Panc1 (cell line): Measurements from ENCODE around the gene FRMD1. TPM values are rescaled to one million over a fixed set of nuclear protein-coding genes. Genes with fewer than 3 reads are reported as not detected.

ENCODE experiments used
- ATAC-seq: fragments of 200-7000 bp; cut with Tn5 transposase; 2 replicates; pipeline ENCODE4 v1.9.1; 2020; ENCODE audit warnings: mild to moderate bottlenecking, moderate library complexity
- BruUV-seq: library from RNA; stranded (reverse); fragments of 400-500 nt; replicated peaks from 2 replicates; lab custom pipeline; 2021; lab: Mats Ljungman, UMichigan
- CTCF ChIA-PET: fragments of 300-600 bp; sonication (Branson Sonifier 250); formaldehyde crosslinking; loops from one replicate; lab custom pipeline; 2022; ENCODE audit warnings: antibody characterized with exemption; lab: Charles Lee
- POLR2A ChIA-PET: fragments of 300-600 bp; sonication (Branson Sonifier 250); formaldehyde crosslinking; loops from one replicate; lab custom pipeline; 2022; ENCODE audit warnings: antibody characterized with exemption; lab: Charles Lee
- DNase-seq: peaks from one replicate; pipeline ENCODE4 v3.0.0-alpha.2; 2010; ENCODE audit warnings: low read depth, low spot score
- H3K27ac ChIP-seq: 2 replicates; pipeline ENCODE4 v1.5.1; 2011; ENCODE audit warnings: mild to moderate bottlenecking, low read length, inconsistent platforms
- H3K27me3 ChIP-seq: fragments of 200-500 bp; sonication (Bioruptor generic); 2 replicates; pipeline ENCODE4 v1.6.0; 2014; ENCODE audit warnings: low read length, inconsistent platforms; ENCODE audit not compliant: control insufficient read depth, insufficient read depth
- H3K36me3 ChIP-seq: fragments of 200-500 bp; sonication (Bioruptor generic); 2 replicates; pipeline ENCODE4 v1.5.1; 2014; ENCODE audit warnings: inconsistent platforms, mild to moderate bottlenecking, low read length, moderate library complexity; ENCODE audit not compliant: control insufficient read depth, insufficient read depth
- H3K4me1 ChIP-seq: 2 replicates; pipeline ENCODE4 v1.5.1; 2011; ENCODE audit warnings: inconsistent platforms, mild to moderate bottlenecking, low read length, moderate library complexity; ENCODE audit not compliant: control insufficient read depth, insufficient read depth
- H3K4me3 ChIP-seq, 2 experiments: 2 replicates each; pipeline ENCODE4 v1.5.1; 2011 to 2012; ENCODE audit warnings: low read depth in 2 of 2, low read length in 2 of 2, mild to moderate bottlenecking in 2 of 2, inconsistent platforms in 1 of 2, moderate library complexity in 1 of 2
- H3K9me3 ChIP-seq: fragments of 200-500 bp; sonication (Bioruptor generic); 2 replicates; pipeline ENCODE4 v1.5.1; 2014; ENCODE audit warnings: low read depth, mild to moderate bottlenecking, inconsistent platforms, low read length, moderate library complexity; ENCODE audit not compliant: control insufficient read depth, insufficient read depth
- POLR2AphosphoS5 ChIP-seq: IDR thresholded peaks from 2 replicates; pipeline ENCODE4 v1.6.1; 2012; ENCODE audit warnings: mild to moderate bottlenecking, low read depth, low read length, moderate library complexity
- SIN3A ChIP-seq: IDR thresholded peaks from 2 replicates; pipeline ENCODE4 v1.6.1; 2012; ENCODE audit warnings: low read depth, mild to moderate bottlenecking, low read length, moderate library complexity, borderline replicate concordance; ENCODE audit not compliant: insufficient read depth
- TCF7L2 ChIP-seq: IDR thresholded peaks from 2 replicates; pipeline ENCODE4 v1.6.1; 2011; ENCODE audit warnings: mild to moderate bottlenecking, low read depth, low read length, inconsistent platforms
- in situ Hi-C: cut with HindIII; loops from 2 replicates; pipeline ENCODE4 v1.10.0; 2016; ENCODE audit warnings: low sequenced_read_pairs, low pct_unique_long_range_greater_than_20kb
- intact Hi-C: fragments of 100-400 bp; cut with micrococcal nuclease; formaldehyde crosslinking; loops from one replicate; pipeline ENCODE4 v1.10.0; 2022; ENCODE audit not compliant: unreplicated experiment
- total RNA-seq: library from RNA; stranded (reverse); gene quantifications from one replicate; pipeline ENCODE4 v1.2.1, GENCODE V29; 2021; ENCODE audit not compliant: unreplicated experiment
- TF ChIP-seq, protein P1 (sequence below), 2 experiments: IDR thresholded peaks; 2 replicates each; pipeline ENCODE4 v1.6.1; 2011 to 2012; ENCODE audit warnings: low read depth in 2 of 2, control low read depth in 1 of 2, low read length in 1 of 2, mild to moderate bottlenecking in 1 of 2, moderate library complexity in 1 of 2; ENCODE audit not compliant: insufficient read depth in 1 of 2
- TF ChIP-seq, protein P2 (sequence below): fragments of 450-650 bp; IDR thresholded peaks from 2 replicates; pipeline ENCODE4 v1.5.1; 2017; ENCODE audit warnings: mild to moderate bottlenecking

Gene FRMD1
- total RNA-seq, 1 experiment from 2014 or later, result 0.15 TPM

DNA sequence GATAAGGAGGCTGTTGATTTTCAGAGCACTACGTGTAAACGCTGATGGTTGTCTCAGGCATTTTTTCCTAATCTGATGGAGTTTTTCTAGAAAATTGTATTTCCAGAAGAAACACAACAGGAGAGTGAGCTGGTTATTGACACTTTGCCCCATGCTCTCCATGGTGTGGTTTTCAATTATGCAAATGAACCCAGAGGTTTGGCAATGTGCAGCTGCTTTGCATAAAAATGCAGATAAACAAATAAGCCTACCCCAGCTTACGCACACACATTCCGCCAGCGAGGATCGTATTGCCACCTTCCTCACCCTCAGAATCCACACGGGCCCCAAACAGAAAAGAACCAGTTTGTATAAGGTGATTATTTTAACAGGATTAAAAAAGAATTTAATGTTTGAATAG, 45.1 kb upstream of the FRMD1 start:
- in situ Hi-C loops (no loop called here), intact Hi-C loops (no loop called here)
- no TSS peak for BruUV-seq
- H3K27ac ChIP-seq, result no peak overlapping the region
- ChIA-PET POLR2A (no interaction called here), CTCF (no interaction called here)
- no peaks in the 10 kb centered on the region for H3K9me3 ChIP-seq
- H3K27me3 ChIP-seq, result no peaks in the 10 kb centered on the region
- TF ChIP-seq POLR2AphosphoS5 (no peak), SIN3A (no peak), TCF7L2 (no peak)
- TF ChIP-seq, protein P1, sequence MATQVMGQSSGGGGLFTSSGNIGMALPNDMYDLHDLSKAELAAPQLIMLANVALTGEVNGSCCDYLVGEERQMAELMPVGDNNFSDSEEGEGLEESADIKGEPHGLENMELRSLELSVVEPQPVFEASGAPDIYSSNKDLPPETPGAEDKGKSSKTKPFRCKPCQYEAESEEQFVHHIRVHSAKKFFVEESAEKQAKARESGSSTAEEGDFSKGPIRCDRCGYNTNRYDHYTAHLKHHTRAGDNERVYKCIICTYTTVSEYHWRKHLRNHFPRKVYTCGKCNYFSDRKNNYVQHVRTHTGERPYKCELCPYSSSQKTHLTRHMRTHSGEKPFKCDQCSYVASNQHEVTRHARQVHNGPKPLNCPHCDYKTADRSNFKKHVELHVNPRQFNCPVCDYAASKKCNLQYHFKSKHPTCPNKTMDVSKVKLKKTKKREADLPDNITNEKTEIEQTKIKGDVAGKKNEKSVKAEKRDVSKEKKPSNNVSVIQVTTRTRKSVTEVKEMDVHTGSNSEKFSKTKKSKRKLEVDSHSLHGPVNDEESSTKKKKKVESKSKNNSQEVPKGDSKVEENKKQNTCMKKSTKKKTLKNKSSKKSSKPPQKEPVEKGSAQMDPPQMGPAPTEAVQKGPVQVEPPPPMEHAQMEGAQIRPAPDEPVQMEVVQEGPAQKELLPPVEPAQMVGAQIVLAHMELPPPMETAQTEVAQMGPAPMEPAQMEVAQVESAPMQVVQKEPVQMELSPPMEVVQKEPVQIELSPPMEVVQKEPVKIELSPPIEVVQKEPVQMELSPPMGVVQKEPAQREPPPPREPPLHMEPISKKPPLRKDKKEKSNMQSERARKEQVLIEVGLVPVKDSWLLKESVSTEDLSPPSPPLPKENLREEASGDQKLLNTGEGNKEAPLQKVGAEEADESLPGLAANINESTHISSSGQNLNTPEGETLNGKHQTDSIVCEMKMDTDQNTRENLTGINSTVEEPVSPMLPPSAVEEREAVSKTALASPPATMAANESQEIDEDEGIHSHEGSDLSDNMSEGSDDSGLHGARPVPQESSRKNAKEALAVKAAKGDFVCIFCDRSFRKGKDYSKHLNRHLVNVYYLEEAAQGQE (IDR thresholded peaks at IDR 0.05; ENCODE audit: insufficient read depth in 1 of 2, low read depth in 2 of 2, low read length in 1 of 2), result no peak
- TF ChIP-seq, protein P2, sequence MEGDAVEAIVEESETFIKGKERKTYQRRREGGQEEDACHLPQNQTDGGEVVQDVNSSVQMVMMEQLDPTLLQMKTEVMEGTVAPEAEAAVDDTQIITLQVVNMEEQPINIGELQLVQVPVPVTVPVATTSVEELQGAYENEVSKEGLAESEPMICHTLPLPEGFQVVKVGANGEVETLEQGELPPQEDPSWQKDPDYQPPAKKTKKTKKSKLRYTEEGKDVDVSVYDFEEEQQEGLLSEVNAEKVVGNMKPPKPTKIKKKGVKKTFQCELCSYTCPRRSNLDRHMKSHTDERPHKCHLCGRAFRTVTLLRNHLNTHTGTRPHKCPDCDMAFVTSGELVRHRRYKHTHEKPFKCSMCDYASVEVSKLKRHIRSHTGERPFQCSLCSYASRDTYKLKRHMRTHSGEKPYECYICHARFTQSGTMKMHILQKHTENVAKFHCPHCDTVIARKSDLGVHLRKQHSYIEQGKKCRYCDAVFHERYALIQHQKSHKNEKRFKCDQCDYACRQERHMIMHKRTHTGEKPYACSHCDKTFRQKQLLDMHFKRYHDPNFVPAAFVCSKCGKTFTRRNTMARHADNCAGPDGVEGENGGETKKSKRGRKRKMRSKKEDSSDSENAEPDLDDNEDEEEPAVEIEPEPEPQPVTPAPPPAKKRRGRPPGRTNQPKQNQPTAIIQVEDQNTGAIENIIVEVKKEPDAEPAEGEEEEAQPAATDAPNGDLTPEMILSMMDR, result no peak
- H3K4me3 ChIP-seq, result no peak overlapping the region
- DNase-seq, result no peak
- no peaks in the 10 kb centered on the region for H3K4me1 ChIP-seq
- ATAC-seq, result no peak
- no peaks in the 10 kb centered on the region for H3K36me3 ChIP-seq

DNA sequence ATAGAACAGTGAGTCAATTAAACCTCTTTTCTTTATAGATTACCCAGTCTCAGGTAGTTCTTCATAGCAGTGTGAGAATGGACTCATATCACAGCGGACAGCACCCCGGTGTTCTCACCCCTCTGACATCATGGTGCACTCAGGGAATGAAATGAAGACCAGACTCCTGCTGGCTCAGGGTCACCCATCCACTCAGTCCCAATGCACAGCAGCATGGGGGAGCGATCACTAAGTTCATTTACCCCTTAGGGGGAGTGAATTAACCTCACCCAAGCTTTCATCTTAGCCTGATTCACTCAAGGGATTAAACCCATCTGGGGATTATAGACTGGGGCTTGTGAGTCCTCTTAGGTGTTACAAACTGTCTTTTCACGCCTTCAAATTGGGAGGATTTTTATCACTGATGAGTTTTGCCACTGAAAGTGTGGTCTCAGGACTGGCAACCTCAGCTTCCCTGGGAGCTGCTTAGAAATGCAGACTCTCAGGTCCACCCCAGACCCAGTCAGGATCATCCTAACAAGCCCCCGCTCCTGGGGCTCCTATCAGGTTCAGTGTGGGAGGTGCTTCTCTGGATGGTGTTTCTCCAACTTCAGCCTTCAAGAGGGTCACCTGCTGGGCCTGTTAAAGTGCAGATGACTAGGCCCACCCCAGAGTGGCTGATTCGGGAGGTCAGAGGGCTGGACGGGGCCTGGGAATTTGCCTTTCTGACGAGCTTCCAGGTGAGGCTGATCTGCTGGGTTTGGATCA, 44.3 kb upstream of the FRMD1 start:
- no peaks in the 10 kb centered on the region for H3K27me3 ChIP-seq
- intact Hi-C loops, result no loop called here
- H3K4me3 ChIP-seq, result no peak overlapping the region
- no peaks in the 10 kb centered on the region for H3K36me3 ChIP-seq
- ATAC-seq (no peak), DNase-seq (no peak)
- H3K27ac ChIP-seq, result no peak overlapping the region
- ChIA-PET POLR2A (no interaction called here), CTCF (no interaction called here)
- no peak for TF ChIP-seq TCF7L2
- TF ChIP-seq, protein P2, result no peak
- TF ChIP-seq, protein P1 (IDR thresholded peaks at IDR 0.05; ENCODE audit: insufficient read depth in 1 of 2, low read depth in 2 of 2, low read length in 1 of 2), result no peak
- TF ChIP-seq SIN3A, result no peak
- no peak for TF ChIP-seq POLR2AphosphoS5
- in situ Hi-C loops, result no loop called here
- H3K9me3 ChIP-seq, result no peaks in the 10 kb centered on the region
- BruUV-seq, result no TSS peak
- H3K4me1 ChIP-seq, result no peaks in the 10 kb centered on the region
